ENCODE measurements around the gene SGPL1. TPM values are rescaled to one million over a fixed set of nuclear protein-coding genes. Genes with fewer than 3 reads are reported as not detected.

Gene SGPL1
- total and polyA plus RNA-seq, 10 of the 15 experiments (the other 5 are each of a cell fraction or from before 2014, with no cell fraction given), result 4.9 to 20.7 (median 10.6) TPM

GRCh38 chr10:70769121-70769520, 46.6 kb upstream of the SGPL1 start:
- Histone ChIP-seq H3K9ac (ENCODE audit: control insufficient read depth, insufficient read depth, low read length) (no peak overlapping the region), H3K4me3 (no peak overlapping the region), H3K4me1 (ENCODE audit: control insufficient read depth, insufficient read depth, low read length) (no peaks in the 10 kb centered on the region), H3K27ac (ENCODE audit: control insufficient read depth, insufficient read depth) (no peak overlapping the region), H4K20me1 (ENCODE audit: control insufficient read depth, insufficient read depth) (no peaks in the 10 kb centered on the region), H3K9me3 (replicated peaks; ENCODE audit: control insufficient read depth, insufficient read depth, low read length) (peaks cover 2% of the 10 kb centered on the region; the same call in 1 of the 3 replicates), H3K79me2 (ENCODE audit: control insufficient read depth, insufficient read depth, low read length) (no peaks in the 10 kb centered on the region), H3K27me3 (replicated peaks in 1 of 2; ENCODE audit: control insufficient read depth in 2 of 2, insufficient read depth in 2 of 2, low read length in 1 of 2) (no peaks in the 10 kb centered on the region; a peak in 1 of 4 replicates), H2AFZ (ENCODE audit: control insufficient read depth, low read depth, low read length) (no peak overlapping the region), H3K36me3 (ENCODE audit: control insufficient read depth in 2 of 2, insufficient read depth in 2 of 2, low read length in 1 of 2) (no peaks in the 10 kb centered on the region), H3K4me2 (ENCODE audit: control insufficient read depth, insufficient read depth) (no peak overlapping the region)
- FAIRE-seq (no peak), ATAC-seq (no peak), DNase-seq (ENCODE audit: low read depth, low spot score) (no peak)
- WGBS (ENCODE audit: insufficient coverage, insufficient replicate concordance, low lambda C conversion rate, missing lambda C conversion rate), result 19% methylated on average over 4 of the region's 4 CpGs
- intact Hi-C loops (cut with micrococcal nuclease; ENCODE audit: unreplicated experiment), result no loop called here
- RAD21 ChIA-PET (ENCODE audit: unreplicated experiment), result no interaction called here
- POLR2A ChIA-PET, result no interaction called here
- in situ Hi-C loops (cut with MboI), result no loop called here
- SMC1A ChIA-PET (ENCODE audit: uncharacterized antibody, unreplicated experiment), result interaction anchor here (0.6 to 1.1 kb wide), 3 partner anchors 77 to 303 kb away, joined by 3 to 4 read pairs (median 3); no protein-coding TSS in a partner anchor
- no TSS peak for BruUV-seq (replicated peaks)
- CTCF ChIA-PET, result interaction anchor here (1.5 kb wide), 1 partner anchor 10 kb away, joined by 3 read pairs; no protein-coding TSS in a partner anchor
- no peak for TF ChIP-seq KAT2A (conservative IDR thresholded peaks at IDR 0.05; ENCODE audit: control insufficient read depth, low read depth, low read length)
- TF ChIP-seq CBX3 (IDR thresholded peaks at IDR 0.05; ENCODE audit: borderline replicate concordance, low read depth), result no peak
- TF ChIP-seq TCF3 (IDR thresholded peaks at IDR 0.05; ENCODE audit: borderline replicate concordance, insufficient read depth, low read depth, low read length), result no peak
- no peak for TF ChIP-seq NRF1 (conservative IDR thresholded peaks at IDR 0.05; ENCODE audit: low read depth, low read length)
- no peak for TF ChIP-seq NR2F1 (conservative IDR thresholded peaks at IDR 0.05)
- no peak for TF ChIP-seq BHLHE40 (IDR thresholded peaks at IDR 0.05; ENCODE audit: borderline replicate concordance in 1 of 2, low read depth in 2 of 2, low read length in 1 of 2)
- TF ChIP-seq ZNF24 (IDR thresholded peaks at IDR 0.05), result no peak
- TF ChIP-seq IKZF2 (IDR thresholded peaks at IDR 0.05), result no peak
- no peak for TF ChIP-seq ZNF687 (IDR thresholded peaks at IDR 0.05)
- TF ChIP-seq PML (IDR thresholded peaks at IDR 0.05; ENCODE audit: low read length), result no peak
- no peak for TF ChIP-seq E4F1 (IDR thresholded peaks at IDR 0.05; ENCODE audit: borderline replicate concordance, partially characterized antibody)
- no peak for TF ChIP-seq MEF2B (IDR thresholded peaks at IDR 0.05; ENCODE audit: partially characterized antibody, poor library complexity, severe bottlenecking)
- no peak for TF ChIP-seq HDGF (IDR thresholded peaks at IDR 0.05)
- no peak for TF ChIP-seq PRDM15 (CRISPR knock-in tag; IDR thresholded peaks at IDR 0.05)

All from GM12878 (cell line).